Activated naive CD4-positive, alpha-beta T cell treated with anti-CD3 and anti-CD28 coated beads for 36 hours (primary cell): ENCODE measurements around the gene SRSF8. TPM values are rescaled to one million over a fixed set of nuclear protein-coding genes. Genes with fewer than 3 reads are reported as not detected.

Experiments used
- CTCF ChIA-PET: fragments of 350-600 bp; sonication (Branson Sonifier 250); formaldehyde crosslinking; loops from one replicate; lab custom pipeline; 2021; ENCODE audit warnings: antibody characterized with exemption; lab: Charles Lee
- DNase-seq: peaks from one replicate; pipeline ENCODE4 v3.0.0-alpha.2; 2020
- H3K27ac Mint-ChIP-seq: one replicate; pipeline ENCODE4 v1.8.0; 2021; ENCODE audit warnings: mild to moderate bottlenecking, mixed read lengths
- H3K27me3 Mint-ChIP-seq: one replicate; pipeline ENCODE4 v1.8.0; 2021; ENCODE audit warnings: low read depth, mixed read lengths
- H3K36me3 Mint-ChIP-seq: one replicate; pipeline ENCODE4 v1.8.0; 2021; ENCODE audit warnings: low read depth, mixed read lengths
- H3K4me1 Mint-ChIP-seq: one replicate; pipeline ENCODE4 v1.8.0; 2021; ENCODE audit warnings: low read depth, mixed read lengths
- H3K4me3 Mint-ChIP-seq: one replicate; pipeline ENCODE4 v1.8.0; 2021; ENCODE audit warnings: mild to moderate bottlenecking, moderate library complexity, mixed read lengths
- H3K9me3 Mint-ChIP-seq: one replicate; pipeline ENCODE4 v1.8.0; 2021; ENCODE audit warnings: mixed read lengths
- intact Hi-C: fragments of 100-400 bp; cut with micrococcal nuclease; formaldehyde crosslinking; loops from one replicate; pipeline ENCODE4 v1.15.1; 2023
- total RNA-seq, 2 experiments: library from RNA; stranded (reverse); gene quantifications; one replicate each; pipeline ENCODE4 v1.2.3, GENCODE V29; 2021

The SRSF8 gene
- total RNA-seq, 2 experiments from 2014 or later = 20.5 to 22.9 TPM

DNA sequence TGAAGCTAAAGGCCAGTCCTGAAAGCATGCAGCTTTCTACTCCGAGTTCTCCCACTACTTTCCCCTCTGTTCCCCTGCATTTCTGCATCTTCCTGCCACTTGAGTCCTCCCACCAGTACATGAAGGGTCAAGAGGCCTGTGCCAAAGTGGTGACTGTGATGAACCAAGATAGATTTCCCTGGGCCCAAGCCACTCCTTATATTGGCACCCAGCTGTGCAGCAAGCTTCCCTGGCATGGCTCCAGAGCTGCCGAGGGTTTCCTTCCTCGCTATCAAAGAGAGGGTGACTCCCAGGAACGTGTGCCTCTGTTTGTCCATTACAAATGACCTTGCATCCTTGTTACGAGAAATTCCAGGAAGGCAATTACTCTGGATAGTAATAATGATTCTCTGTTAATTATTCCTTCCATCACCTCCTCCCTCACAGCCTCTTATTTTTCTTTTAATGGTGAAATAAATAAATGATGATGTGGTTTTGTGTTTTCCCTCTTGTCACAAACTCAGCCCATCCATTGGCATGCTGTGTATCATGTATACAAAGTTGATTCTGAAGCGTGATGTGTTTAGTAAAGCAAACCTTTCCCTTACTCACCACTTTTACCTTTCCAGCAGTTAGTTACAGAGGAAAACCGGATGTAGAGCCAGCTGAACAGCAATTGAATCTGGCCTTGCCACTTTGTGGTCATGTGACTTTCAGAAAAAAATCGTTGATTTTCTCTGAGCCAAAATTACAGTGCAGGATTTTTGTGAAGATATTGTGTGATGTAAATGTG is 8.3 kb downstream of the SRSF8 start:
- peaks cover 17% of the 10 kb centered on the region for H3K4me1 Mint-ChIP-seq
- no peak for DNase-seq
- CTCF ChIA-PET = interaction anchor here (0.8 to 9.4 kb wide), 3 partner anchors 17 to 451 kb away, joined by 3 to 132 read pairs (median 8); partner anchors contain the start of gene ENDOD1
- intact Hi-C loops = no loop called here
- no peaks in the 10 kb centered on the region for H3K9me3 Mint-ChIP-seq
- no peak overlapping the region for H3K27ac Mint-ChIP-seq
- no peak overlapping the region for H3K4me3 Mint-ChIP-seq
- peaks cover 7% of the 10 kb centered on the region for H3K36me3 Mint-ChIP-seq
- H3K27me3 Mint-ChIP-seq = no peaks in the 10 kb centered on the region

DNA sequence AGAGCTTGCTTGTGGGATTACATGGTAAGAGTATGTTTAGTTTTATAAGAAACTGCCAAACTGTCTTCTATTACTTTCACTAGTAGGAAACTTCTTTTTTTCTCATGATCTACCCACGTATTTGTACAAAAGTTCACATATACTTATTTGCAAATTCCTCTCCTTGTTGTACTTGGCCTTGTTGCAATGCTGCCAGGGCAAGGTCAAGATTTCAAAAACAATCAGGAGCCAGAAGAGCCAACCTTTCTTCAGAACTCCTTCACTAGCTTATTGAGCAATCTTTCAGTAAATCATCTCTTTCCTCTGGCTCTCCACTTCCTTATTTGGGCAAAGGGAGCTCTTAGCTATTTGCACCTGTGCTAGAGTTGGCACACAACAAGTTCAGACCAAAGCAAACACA is 9.7 kb downstream of the SRSF8 start:
- no peaks in the 10 kb centered on the region for H3K9me3 Mint-ChIP-seq
- H3K36me3 Mint-ChIP-seq = no peaks in the 10 kb centered on the region
- H3K4me1 Mint-ChIP-seq = peaks cover 8% of the 10 kb centered on the region
- no peak overlapping the region for H3K27ac Mint-ChIP-seq
- no peak overlapping the region for H3K4me3 Mint-ChIP-seq
- CTCF ChIA-PET = interaction anchor here (0.6 to 2.6 kb wide), 3 partner anchors 16 to 1070 kb away, joined by 3 to 8 read pairs (median 4); no protein-coding TSS in a partner anchor
- intact Hi-C loops = no loop called here
- no peak for DNase-seq
- no peaks in the 10 kb centered on the region for H3K27me3 Mint-ChIP-seq

DNA sequence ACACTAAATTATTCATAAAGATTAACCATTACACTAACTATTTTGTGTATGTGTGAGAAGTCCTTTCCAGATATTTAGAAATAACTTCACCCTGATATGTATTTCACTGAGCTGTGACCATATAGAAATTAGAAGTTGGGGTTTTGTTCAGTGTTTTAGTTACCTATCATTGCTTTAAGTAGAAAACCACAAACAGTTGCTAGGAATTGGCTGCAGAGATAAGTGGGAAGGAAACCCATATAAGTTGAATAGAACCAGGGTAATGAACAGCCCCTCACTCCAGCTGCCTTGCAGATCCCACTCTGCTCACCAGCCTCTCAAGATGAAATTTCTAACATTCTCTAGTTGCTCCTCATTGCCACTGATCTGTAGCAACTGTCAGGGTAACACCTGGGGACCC is 10.3 kb downstream of the SRSF8 start:
- no peak for DNase-seq
- intact Hi-C loops = no loop called here
- Mint-ChIP-seq H3K4me3 (no peak overlapping the region), H3K27ac (no peak overlapping the region), H3K9me3 (no peaks in the 10 kb centered on the region), H3K4me1 (peaks cover 5% of the 10 kb centered on the region), H3K36me3 (no peaks in the 10 kb centered on the region), H3K27me3 (no peaks in the 10 kb centered on the region)
- CTCF ChIA-PET = interaction anchor here (0.5 to 2.6 kb wide), 2 partner anchors 61 to 69 kb away, joined by 3 to 8 read pairs; no protein-coding TSS in a partner anchor

DNA sequence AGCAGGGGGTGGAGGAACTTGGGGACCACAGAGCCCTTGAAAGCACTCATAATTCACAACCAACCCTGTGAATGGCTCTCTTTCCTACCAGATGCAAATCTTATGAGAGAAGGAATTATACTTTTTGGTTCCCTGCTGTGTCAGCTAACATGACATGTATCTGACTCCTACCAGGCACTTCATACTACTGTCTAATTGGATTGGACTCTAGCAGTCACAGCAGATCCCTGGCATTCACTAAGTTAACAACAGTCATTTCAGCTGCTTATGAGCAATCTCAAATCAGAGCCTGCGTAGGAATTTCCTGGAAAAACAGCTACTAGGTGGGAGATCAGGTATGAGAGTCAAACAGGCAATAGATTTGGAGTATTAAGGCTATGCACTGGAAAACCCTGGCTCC is 11.8 kb downstream of the SRSF8 start:
- Mint-ChIP-seq H3K27ac (no peak overlapping the region), H3K9me3 (no peaks in the 10 kb centered on the region), H3K27me3 (no peaks in the 10 kb centered on the region), H3K36me3 (no peaks in the 10 kb centered on the region), H3K4me3 (no peak overlapping the region), H3K4me1 (peaks cover 8% of the 10 kb centered on the region)
- intact Hi-C loops = no loop called here
- CTCF ChIA-PET = interaction anchor here (1.1 to 1.6 kb wide), 2 partner anchors 10 to 11 kb away, joined by 3 read pairs; no protein-coding TSS in a partner anchor
- no peak for DNase-seq

DNA sequence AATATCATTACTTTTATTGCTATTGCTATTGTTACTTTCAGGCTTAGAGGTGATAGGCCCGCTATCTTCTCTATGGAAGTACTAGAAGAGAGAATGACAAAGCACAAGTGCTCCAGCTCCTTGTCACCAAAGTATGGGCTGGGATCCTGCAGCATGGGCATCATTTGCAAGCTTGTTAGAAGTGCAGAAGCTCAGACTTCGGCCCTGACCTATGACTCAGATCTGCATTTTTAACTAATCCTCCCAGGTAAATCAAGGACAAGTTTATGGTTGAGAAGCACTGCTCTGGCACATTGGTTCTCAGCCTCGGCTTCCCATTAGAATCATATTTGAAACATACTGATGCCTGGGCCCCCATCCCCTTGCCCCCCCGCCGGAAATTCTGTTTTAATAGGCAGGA is 14.3 kb downstream of the SRSF8 start:
- H3K36me3 Mint-ChIP-seq = no peaks in the 10 kb centered on the region
- peaks cover 31% of the 10 kb centered on the region for H3K4me1 Mint-ChIP-seq
- intact Hi-C loops = loop anchor here (10.0 kb wide), 2 partner anchors 946 to 984 kb away; no protein-coding TSS in a partner anchor
- no peaks in the 10 kb centered on the region for H3K9me3 Mint-ChIP-seq
- no peaks in the 10 kb centered on the region for H3K27me3 Mint-ChIP-seq
- DNase-seq = no peak
- CTCF ChIA-PET = interaction anchor here (0.6 to 2.2 kb wide), 6 partner anchors 9 to 182 kb away, joined by 3 to 13 read pairs (median 6); partner anchors contain the start of gene ENDOD1
- H3K27ac Mint-ChIP-seq = no peak overlapping the region
- no peak overlapping the region for H3K4me3 Mint-ChIP-seq

DNA sequence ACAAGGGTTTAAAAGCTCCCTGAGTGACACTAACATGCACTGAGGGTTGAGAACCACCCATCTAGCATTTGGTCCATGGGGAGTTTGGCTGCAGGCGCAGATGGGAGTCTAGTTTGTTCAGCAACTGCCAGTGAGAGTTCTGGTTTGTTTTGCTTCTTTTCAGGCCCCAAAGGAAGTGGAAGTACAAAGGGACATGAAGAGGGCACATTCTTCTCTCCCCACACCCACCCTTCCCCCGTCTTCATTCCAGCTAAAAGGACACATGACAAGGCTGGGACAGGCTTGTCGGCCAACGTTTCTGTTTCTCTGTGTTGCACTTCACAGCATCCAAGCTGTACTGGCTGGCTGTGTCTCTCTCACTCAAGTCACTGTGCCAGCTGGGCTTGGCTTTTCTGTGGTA is 14.7 kb downstream of the SRSF8 start:
- Mint-ChIP-seq H3K27me3 (no peaks in the 10 kb centered on the region), H3K4me3 (no peak overlapping the region), H3K9me3 (no peaks in the 10 kb centered on the region), H3K36me3 (no peaks in the 10 kb centered on the region), H3K27ac (no peak overlapping the region), H3K4me1 (peaks cover 33% of the 10 kb centered on the region)
- no peak for DNase-seq
- CTCF ChIA-PET = interaction anchor here (0.6 to 2.2 kb wide), 4 partner anchors 10 to 181 kb away, joined by 3 to 13 read pairs (median 6); no protein-coding TSS in a partner anchor
- intact Hi-C loops = loop anchor here (10.0 kb wide), 2 partner anchors 947 to 983 kb away; no protein-coding TSS in a partner anchor

DNA sequence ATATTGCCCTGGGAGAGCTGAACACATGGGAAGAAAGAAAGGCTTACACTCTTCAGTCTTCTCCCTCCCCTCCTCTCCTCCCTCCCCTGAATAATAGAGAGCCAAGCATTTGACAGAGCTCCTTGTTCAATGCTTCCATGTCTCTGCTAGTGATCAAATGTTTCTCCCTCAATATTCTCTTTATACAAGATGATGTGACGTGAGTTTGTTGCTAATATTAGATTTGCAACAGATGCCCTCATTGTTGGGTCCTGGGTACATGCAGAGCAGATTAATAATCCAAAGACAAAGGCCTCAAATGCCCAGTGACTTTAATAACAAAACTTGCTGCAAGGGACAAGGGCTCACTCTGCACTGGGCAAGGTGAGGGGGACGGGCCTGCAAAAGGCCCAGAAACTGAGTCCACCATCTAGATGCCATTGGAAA is 15.9 kb downstream of the SRSF8 start:
- Mint-ChIP-seq H3K9me3 (no peaks in the 10 kb centered on the region), H3K4me3 (no peak overlapping the region), H3K27me3 (no peaks in the 10 kb centered on the region), H3K27ac (no peak overlapping the region), H3K36me3 (no peaks in the 10 kb centered on the region), H3K4me1 (peaks cover 30% of the 10 kb centered on the region)
- no peak for DNase-seq
- CTCF ChIA-PET = interaction anchor here (0.6 to 4.7 kb wide), 2 partner anchors 13 to 18 kb away, joined by 3 to 51 read pairs; partner anchors contain the start of gene SRSF8
- intact Hi-C loops = loop anchor here (10.0 kb wide), 2 partner anchors 948 to 982 kb away; no protein-coding TSS in a partner anchor

DNA sequence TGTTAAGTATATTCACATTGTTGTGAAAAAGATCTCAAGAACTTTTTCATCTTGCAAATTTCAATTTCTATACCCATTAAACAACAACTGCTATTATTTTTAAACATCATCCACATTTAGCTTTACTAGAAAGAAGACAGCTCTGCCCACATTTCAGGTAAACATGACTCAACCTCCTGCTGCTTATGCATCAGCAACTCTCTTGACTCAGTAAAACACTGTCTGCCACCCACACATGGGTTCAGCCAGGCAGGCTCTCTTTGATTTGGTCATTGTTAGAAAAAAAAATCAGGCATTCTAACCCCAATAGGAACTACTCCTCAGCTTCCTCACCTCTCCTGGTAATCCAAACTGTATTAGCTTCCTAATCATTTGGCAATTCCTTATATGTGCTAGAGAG is 17.8 kb downstream of the SRSF8 start:
- Mint-ChIP-seq H3K4me3 (no peak overlapping the region), H3K4me1 (peaks cover 42% of the 10 kb centered on the region), H3K36me3 (no peaks in the 10 kb centered on the region), H3K27me3 (no peaks in the 10 kb centered on the region), H3K9me3 (no peaks in the 10 kb centered on the region), H3K27ac (peak overlapping the region; percentile 69)
- CTCF ChIA-PET = interaction anchor here (0.8 to 4.7 kb wide), 7 partner anchors 9 to 159 kb away, joined by 3 to 51 read pairs (median 4); partner anchors contain the start of gene SRSF8
- intact Hi-C loops = loop anchor here (1.0 to 10.0 kb wide), 5 partner anchors 16 to 980 kb away; partner anchors contain the start of genes CWC15, KDM4D and SESN3
- peak; percentile 84 for DNase-seq

DNA sequence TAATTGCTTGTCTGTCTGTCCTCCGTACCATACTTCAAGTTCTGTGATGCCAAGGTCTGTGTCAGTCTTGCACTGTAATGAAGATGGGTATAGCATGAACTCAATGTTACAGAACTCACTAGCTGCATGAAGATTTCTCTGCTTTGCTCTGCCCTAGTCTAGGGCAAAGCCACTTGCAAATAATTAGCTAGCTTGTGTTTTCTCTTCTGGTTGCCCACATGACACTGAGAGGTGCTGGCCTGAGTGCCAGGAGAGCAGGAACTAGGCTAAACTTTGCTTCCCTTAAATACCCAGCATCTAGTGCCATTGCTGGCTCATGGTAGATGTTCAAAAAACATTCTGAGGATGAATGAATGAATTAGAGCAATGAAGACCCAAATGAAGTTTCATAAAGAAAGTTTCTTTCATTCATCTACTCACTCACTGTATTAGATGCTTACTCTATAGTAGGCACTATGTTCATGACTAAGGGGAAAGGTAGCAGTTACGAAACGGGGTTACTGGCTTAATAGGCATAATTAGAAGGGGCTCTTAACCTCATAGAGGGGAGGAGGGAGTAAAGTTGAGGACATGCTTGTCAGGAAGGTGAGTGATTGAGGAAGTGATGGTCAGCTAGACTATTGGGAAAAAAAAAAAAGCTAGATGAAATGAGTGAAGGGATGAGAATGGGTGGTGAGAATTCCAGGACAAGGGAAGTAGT is 18.5 kb downstream of the SRSF8 start:
- no peak for DNase-seq
- Mint-ChIP-seq H3K9me3 (no peaks in the 10 kb centered on the region), H3K4me3 (no peak overlapping the region), H3K36me3 (no peaks in the 10 kb centered on the region), H3K27me3 (no peaks in the 10 kb centered on the region), H3K4me1 (peaks cover 42% of the 10 kb centered on the region), H3K27ac (no peak overlapping the region)
- intact Hi-C loops = loop anchor here (5.0 to 10.0 kb wide), 5 partner anchors 208 to 1182 kb away; no protein-coding TSS in a partner anchor
- CTCF ChIA-PET = interaction anchor here (0.6 to 4.7 kb wide), 9 partner anchors 8 to 1213 kb away, joined by 3 to 51 read pairs (median 3); partner anchors contain the start of gene SRSF8

DNA sequence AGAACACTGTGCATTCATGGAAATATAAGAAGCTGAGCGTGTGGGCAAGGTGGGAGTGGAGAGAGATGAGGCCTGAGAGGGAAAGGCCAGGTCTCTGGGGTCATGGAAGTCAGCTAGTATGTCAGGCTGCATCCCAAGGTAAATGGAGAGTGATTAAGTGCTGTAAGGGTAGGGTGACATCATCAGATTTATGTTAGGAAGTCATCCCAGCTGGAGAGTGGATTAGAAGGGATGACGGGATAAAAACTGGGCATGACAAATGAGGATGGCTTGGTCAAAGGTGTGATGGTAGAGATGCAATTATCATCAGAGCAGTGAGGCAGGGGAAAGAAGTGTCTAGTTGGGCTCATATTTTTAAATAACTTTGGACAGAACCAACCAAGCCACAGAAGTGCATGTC is 19.4 kb downstream of the SRSF8 start:
- Mint-ChIP-seq H3K9me3 (no peaks in the 10 kb centered on the region), H3K4me3 (no peak overlapping the region), H3K4me1 (peaks cover 47% of the 10 kb centered on the region), H3K36me3 (no peaks in the 10 kb centered on the region), H3K27me3 (no peaks in the 10 kb centered on the region), H3K27ac (no peak overlapping the region)
- CTCF ChIA-PET = interaction anchor here (1.1 to 4.7 kb wide), 2 partner anchors 9 to 17 kb away, joined by 3 to 51 read pairs; partner anchors contain the start of gene SRSF8
- DNase-seq = no peak
- intact Hi-C loops = loop anchor here (5.0 to 10.0 kb wide), 5 partner anchors 209 to 1181 kb away; no protein-coding TSS in a partner anchor

DNA sequence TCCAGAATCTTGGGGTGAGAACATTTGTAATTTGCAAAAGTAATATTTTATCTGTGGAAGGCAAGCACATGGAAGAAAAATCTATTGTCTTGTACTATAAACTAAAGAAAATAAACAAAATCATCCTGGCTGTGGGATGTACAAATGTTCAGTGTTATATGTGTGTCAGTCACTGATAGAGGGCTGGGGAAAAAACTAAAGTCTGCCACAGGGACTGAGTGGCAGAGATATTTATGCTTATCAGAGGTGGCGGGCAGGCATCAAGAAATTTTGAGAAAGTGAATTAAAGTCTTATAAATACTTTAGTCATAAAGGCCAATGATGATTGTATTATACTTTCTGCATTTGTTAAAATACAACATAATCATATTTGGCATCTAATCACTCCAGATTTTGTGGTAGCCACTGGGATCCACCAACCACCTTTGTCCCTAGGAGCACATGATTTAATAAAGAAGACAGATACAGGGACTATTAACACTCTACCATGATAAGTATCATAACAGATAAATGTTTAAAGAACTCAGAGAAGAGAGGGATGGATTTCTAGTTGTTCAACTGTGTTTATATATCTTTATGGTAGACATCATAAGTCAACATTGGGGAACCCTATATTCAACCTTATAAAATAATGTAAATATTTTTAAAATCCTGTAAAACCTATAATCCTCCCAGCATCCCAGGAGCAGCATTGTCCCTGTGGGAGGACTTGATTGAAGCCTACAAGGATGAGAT is 20.3 kb downstream of the SRSF8 start:
- H3K27ac Mint-ChIP-seq = no peak overlapping the region
- intact Hi-C loops = loop anchor here (5.0 to 10.0 kb wide), 5 partner anchors 210 to 1180 kb away; no protein-coding TSS in a partner anchor
- no peak for DNase-seq
- no peaks in the 10 kb centered on the region for H3K27me3 Mint-ChIP-seq
- CTCF ChIA-PET = interaction anchor here (9.4 kb wide), 1 partner anchor 16 kb away, joined by 132 read pairs; the partner anchor contains the start of gene SRSF8
- H3K4me1 Mint-ChIP-seq = peaks cover 56% of the 10 kb centered on the region
- H3K9me3 Mint-ChIP-seq = no peaks in the 10 kb centered on the region
- no peak overlapping the region for H3K4me3 Mint-ChIP-seq
- H3K36me3 Mint-ChIP-seq = no peaks in the 10 kb centered on the region
